Hepatocyte (in vitro differentiated cells): ENCODE data around the gene MYO18B.

ENCODE experiments used
- EZH2 ChIP-seq: fragments of 200-600 bp; sonication (generic); IDR thresholded peaks from 2 replicates; pipeline ENCODE4 v1.6.1; 2016; ENCODE audit warnings: antibody characterized with exemption, mild to moderate bottlenecking, borderline replicate concordance
- EZH2phosphoT487 ChIP-seq: fragments of 200-600 bp; sonication (generic); IDR thresholded peaks from one replicate; pipeline ENCODE4 v1.6.1; 2018; ENCODE audit warnings: antibody characterized with exemption, mild to moderate bottlenecking, low read depth, moderate library complexity; ENCODE audit not compliant: unreplicated experiment, severe bottlenecking
- TF ChIP-seq, protein P1 (sequence below): fragments of 200-600 bp; sonication (generic); IDR thresholded peaks from 2 replicates; pipeline ENCODE4 v1.5.1; 2016; ENCODE audit warnings: antibody characterized with exemption, mild to moderate bottlenecking; ENCODE audit not compliant: poor library complexity

DNA sequence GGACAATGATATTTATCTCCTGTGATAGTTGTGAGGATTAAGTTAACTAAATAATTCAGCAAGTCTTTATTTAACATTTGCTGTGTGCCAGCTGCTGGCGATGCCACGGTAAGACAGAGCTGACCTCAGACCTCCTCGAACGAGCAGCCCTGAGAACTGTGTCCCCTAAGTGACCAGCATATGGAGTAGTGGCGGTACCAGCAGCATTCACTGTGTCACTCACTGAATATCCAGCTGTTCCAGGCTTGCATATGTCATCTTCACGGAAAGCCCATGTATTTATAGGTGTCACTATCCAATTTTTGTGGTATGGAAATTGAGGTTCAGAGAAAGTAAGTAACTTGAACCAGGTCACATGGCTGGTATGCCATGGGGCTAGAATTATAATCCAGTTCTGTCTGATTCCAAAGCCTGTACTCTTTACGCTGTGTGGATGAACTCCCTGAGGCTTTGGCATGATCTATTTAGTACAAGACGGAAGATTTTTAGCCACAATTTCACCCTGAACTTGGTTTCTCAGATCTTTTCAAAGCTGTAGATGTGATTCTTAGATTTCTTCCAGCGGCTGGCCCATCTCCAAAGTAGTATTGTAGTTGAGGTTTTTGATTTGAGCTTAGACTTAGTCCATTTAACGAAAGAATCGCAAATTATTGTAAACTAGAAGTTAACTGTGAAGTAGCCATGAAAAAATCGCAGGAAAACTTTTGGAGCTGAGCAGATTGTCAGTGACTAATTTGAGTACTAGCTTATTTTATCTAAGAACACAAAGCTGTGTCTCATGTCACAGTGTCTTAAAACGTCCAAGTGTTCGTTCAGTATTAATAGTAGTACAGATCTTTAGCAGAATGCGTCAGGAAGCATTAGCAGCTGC is 49.4 kb upstream of the MYO18B start:
- TF ChIP-seq, protein P1, sequence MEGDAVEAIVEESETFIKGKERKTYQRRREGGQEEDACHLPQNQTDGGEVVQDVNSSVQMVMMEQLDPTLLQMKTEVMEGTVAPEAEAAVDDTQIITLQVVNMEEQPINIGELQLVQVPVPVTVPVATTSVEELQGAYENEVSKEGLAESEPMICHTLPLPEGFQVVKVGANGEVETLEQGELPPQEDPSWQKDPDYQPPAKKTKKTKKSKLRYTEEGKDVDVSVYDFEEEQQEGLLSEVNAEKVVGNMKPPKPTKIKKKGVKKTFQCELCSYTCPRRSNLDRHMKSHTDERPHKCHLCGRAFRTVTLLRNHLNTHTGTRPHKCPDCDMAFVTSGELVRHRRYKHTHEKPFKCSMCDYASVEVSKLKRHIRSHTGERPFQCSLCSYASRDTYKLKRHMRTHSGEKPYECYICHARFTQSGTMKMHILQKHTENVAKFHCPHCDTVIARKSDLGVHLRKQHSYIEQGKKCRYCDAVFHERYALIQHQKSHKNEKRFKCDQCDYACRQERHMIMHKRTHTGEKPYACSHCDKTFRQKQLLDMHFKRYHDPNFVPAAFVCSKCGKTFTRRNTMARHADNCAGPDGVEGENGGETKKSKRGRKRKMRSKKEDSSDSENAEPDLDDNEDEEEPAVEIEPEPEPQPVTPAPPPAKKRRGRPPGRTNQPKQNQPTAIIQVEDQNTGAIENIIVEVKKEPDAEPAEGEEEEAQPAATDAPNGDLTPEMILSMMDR, result no peak
- TF ChIP-seq EZH2 (no peak), EZH2phosphoT487 (no peak)
